Mesendoderm (in vitro differentiated cells): ENCODE data around the gene ATP4A.

Source experiments
- DNase-seq: peaks from one replicate; pipeline ENCODE4 v3.0.0; 2013
- H2AK5ac ChIP-seq: 2 replicates; pipeline ENCODE4 v1.6.1; 2013; ENCODE audit warnings: low read length, inconsistent platforms
- H2BK120ac ChIP-seq: 2 replicates; pipeline ENCODE4 v1.6.1; 2013; ENCODE audit warnings: low read depth, mild to moderate bottlenecking, low read length, moderate library complexity, mixed read lengths
- H2BK15ac ChIP-seq: replicated peaks from 2 replicates; pipeline ENCODE4 v1.6.1; 2013; ENCODE audit warnings: low read depth, mild to moderate bottlenecking, moderate library complexity
- H2BK5ac ChIP-seq: 2 replicates; pipeline ENCODE4 v1.6.1; 2013; ENCODE audit warnings: low read length, inconsistent platforms
- H3K18ac ChIP-seq: 2 replicates; pipeline ENCODE4 v1.6.1; 2013; ENCODE audit warnings: mild to moderate bottlenecking, low read length, mixed read lengths
- H3K23ac ChIP-seq: one replicate; pipeline ENCODE4 v1.6.1; 2013; ENCODE audit warnings: low read length
- H3K27ac ChIP-seq: 2 replicates; pipeline ENCODE4 v1.5.1; 2013; ENCODE audit warnings: low read depth, mild to moderate bottlenecking, inconsistent platforms, low read length, moderate library complexity
- H3K27me3 ChIP-seq: 2 replicates; pipeline ENCODE4 v1.6.1; 2013; ENCODE audit warnings: low read length, control low read depth, mild to moderate bottlenecking, inconsistent platforms; ENCODE audit not compliant: insufficient read depth, poor library complexity
- H3K36me3 ChIP-seq: 2 replicates; pipeline ENCODE4 v1.6.1; 2013; ENCODE audit warnings: low read length, inconsistent platforms; ENCODE audit not compliant: control insufficient read depth, insufficient read depth
- H3K4ac ChIP-seq: one replicate; pipeline ENCODE4 v1.6.1; 2013; ENCODE audit warnings: low read depth, mild to moderate bottlenecking, low read length, moderate library complexity
- H3K4me1 ChIP-seq: 2 replicates; pipeline ENCODE4 v1.6.1; 2013; ENCODE audit warnings: low read depth, low read length, inconsistent platforms; ENCODE audit not compliant: control insufficient read depth
- H3K4me2 ChIP-seq: 2 replicates; pipeline ENCODE4 v1.6.1; 2013; ENCODE audit warnings: low read length
- H3K4me3 ChIP-seq: 2 replicates; pipeline ENCODE4 v1.5.1; 2013; ENCODE audit warnings: mild to moderate bottlenecking, low read length
- H3K56ac ChIP-seq: one replicate; pipeline ENCODE4 v1.6.1; 2013; ENCODE audit warnings: low read length
- H3K79me1 ChIP-seq: 2 replicates; pipeline ENCODE4 v1.6.1; 2013; ENCODE audit warnings: low read length, inconsistent platforms
- H3K79me2 ChIP-seq: 2 replicates; pipeline ENCODE4 v1.6.1; 2013; ENCODE audit warnings: mild to moderate bottlenecking, low read length; ENCODE audit not compliant: control insufficient read depth, insufficient read depth
- H3K9ac ChIP-seq: 2 replicates; pipeline ENCODE4 v1.6.1; 2013; ENCODE audit warnings: low read length, inconsistent platforms
- H4K5ac ChIP-seq: one replicate; pipeline ENCODE4 v1.6.1; 2013; ENCODE audit warnings: low read length
- H4K8ac ChIP-seq: one replicate; pipeline ENCODE4 v1.6.1; 2013; ENCODE audit warnings: low read depth, mild to moderate bottlenecking, control low read depth, low read length, moderate library complexity
- WGBS: extraction: QIAGEN DNeasy Blood & Tissue Kit; methylation state at CpG from one replicate; pipeline ENCODE4 v1.1.7; 2013; ENCODE audit warnings: low lambda C conversion rate, missing lambda C conversion rate; ENCODE audit not compliant: insufficient coverage; ENCODE audit errors: extremely low coverage; 5-methylcytosine and 5-hydroxymethylcytosine counted together

ATP4A gene

DNA sequence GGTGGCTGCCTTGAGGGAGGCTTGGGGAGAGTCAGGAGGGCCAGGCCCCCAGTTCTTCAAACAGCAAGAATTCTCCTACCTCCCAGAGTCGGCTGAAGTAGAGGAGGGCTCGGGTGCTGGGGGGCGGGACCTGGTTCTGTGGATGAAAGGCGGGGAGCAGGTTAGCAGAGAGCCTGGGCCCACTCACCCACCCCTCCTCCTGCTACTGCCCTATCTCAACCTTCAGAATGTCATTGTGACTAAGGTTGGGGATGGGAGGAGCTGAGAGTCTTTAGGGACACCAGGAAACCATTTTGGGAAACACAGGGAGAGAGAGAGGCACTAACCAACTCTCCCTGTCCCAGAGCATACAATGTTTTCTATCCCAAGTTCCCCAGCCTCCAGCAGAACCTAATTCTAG, 60.7 kb downstream of the ATP4A start:
- Histone ChIP-seq H3K4me2 (no peak overlapping the region), H3K36me3 (peaks cover 23% of the 10 kb centered on the region)
- WGBS, result no CpG with 5 or more reads among the region's 4 CpGs

GRCh38 chr19:35501684-35502083, 61.8 kb downstream of the ATP4A start:
- no CpG with 5 or more reads among the region's 15 CpGs for WGBS

More for the DNA sequence above, 60.7 kb downstream of the ATP4A start:
- no peak for DNase-seq
- Histone ChIP-seq H3K79me1 (peaks cover 15% of the 10 kb centered on the region), H3K27ac (no peak overlapping the region), H3K23ac (no peak overlapping the region), H3K4me3 (no peak overlapping the region), H3K4ac (no peak overlapping the region), H4K8ac (no peak overlapping the region), H3K4me1 (no peaks in the 10 kb centered on the region), H3K27me3 (no peaks in the 10 kb centered on the region), H2BK120ac (no peak overlapping the region), H2BK15ac (no peak overlapping the region), H4K5ac (no peak overlapping the region), H2AK5ac (no peak overlapping the region), H3K79me2 (peaks cover 13% of the 10 kb centered on the region), H3K9ac (no peak overlapping the region), H2BK5ac (no peak overlapping the region), H3K18ac (no peak overlapping the region), H3K56ac (no peak overlapping the region)

GRCh38 chr19:35500611-35501010, 62.8 kb downstream of the ATP4A start:
- Histone ChIP-seq H4K5ac (no peak overlapping the region), H3K36me3 (peaks cover 20% of the 10 kb centered on the region), H3K79me2 (no peaks in the 10 kb centered on the region), H3K4ac (no peak overlapping the region), H3K4me1 (no peaks in the 10 kb centered on the region), H3K4me2 (no peak overlapping the region), H3K9ac (no peak overlapping the region), H3K4me3 (no peak overlapping the region), H3K56ac (no peak overlapping the region), H2BK15ac (no peak overlapping the region), H2BK120ac (no peak overlapping the region), H3K79me1 (peaks cover 2% of the 10 kb centered on the region), H3K27me3 (no peaks in the 10 kb centered on the region), H2AK5ac (no peak overlapping the region), H3K27ac (no peak overlapping the region), H3K23ac (no peak overlapping the region), H2BK5ac (no peak overlapping the region), H4K8ac (no peak overlapping the region), H3K18ac (no peak overlapping the region)
- DNase-seq, result no peak
- WGBS, result no CpG with 5 or more reads among the region's 10 CpGs

More at GRCh38 chr19:35501684-35502083, 61.8 kb downstream of the ATP4A start:
- no peak overlapping the region for H2BK5ac ChIP-seq
- H3K4me2 ChIP-seq, result no peak overlapping the region
- no peak overlapping the region for H3K56ac ChIP-seq
- H3K79me1 ChIP-seq, result peaks cover 10% of the 10 kb centered on the region
- no peak overlapping the region for H2BK15ac ChIP-seq
- peaks cover 5% of the 10 kb centered on the region for H3K79me2 ChIP-seq
- H2AK5ac ChIP-seq, result no peak overlapping the region
- no peaks in the 10 kb centered on the region for H3K4me1 ChIP-seq
- no peak overlapping the region for H3K4me3 ChIP-seq
- H3K23ac ChIP-seq, result no peak overlapping the region
- peaks cover 23% of the 10 kb centered on the region for H3K36me3 ChIP-seq
- no peak overlapping the region for H3K9ac ChIP-seq
- H4K5ac ChIP-seq, result no peak overlapping the region
- no peaks in the 10 kb centered on the region for H3K27me3 ChIP-seq
- no peak overlapping the region for H3K4ac ChIP-seq
- peak; percentile 59 for DNase-seq
- H3K18ac ChIP-seq, result no peak overlapping the region
- H4K8ac ChIP-seq, result no peak overlapping the region
- no peak overlapping the region for H2BK120ac ChIP-seq
- no peak overlapping the region for H3K27ac ChIP-seq
